ENCODE results near the gene UBXN7.
"Not testable (repeated sequence)": the region's sequence is repeated elsewhere in the genome, so short reads cannot be mapped to it uniquely, and the experiment has no call there.

GRCh38 chr3:196445391-196445790, 13.2 kb upstream of the UBXN7 start:
- not testable (repeated sequence) for TF ChIP-seq CTCF (IDR thresholded peaks at IDR 0.05 in 4 of 5, conservative IDR thresholded peaks at IDR 0.05 in 1 of 5); POLR2A (IDR thresholded peaks at IDR 0.05)

Measured in gastrocnemius medialis (tissue), 4 donors.